Measurements from ENCODE around the gene ANKH. TPM values are rescaled to one million over a fixed set of nuclear protein-coding genes. Genes with fewer than 3 reads are reported as not detected.

The ANKH gene
- polyA plus RNA-seq, 2 of the 4 experiments (the other 2 are of a cell fraction), result 11.7 to 17.3 TPM

DNA sequence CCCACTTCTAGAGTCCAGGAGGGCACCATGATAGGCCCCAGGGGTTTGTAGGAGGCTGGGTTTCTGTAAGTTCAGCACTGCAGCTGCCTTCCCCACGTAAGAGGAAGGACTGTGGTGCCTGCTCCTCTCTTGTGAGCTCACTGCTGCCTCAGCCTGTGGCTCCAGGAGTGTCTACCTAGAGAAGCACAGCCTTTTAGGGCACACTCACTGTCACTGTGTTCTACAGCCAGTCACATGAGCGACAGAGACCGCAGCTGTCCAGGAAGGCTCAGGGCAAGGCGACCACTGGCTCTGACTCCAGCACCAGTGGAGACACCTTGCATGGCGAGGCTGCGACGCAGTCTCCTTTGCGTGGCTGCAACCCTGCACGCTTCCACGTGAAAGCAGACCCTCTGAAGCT is 134.3 kb downstream of the ANKH start:
- DNase-seq (ENCODE audit: low read depth in 1 of 2, low spot score in 1 of 2) (no peak), FAIRE-seq (no peak), ATAC-seq (no peak)
- Histone ChIP-seq H3K27ac (no peak overlapping the region), H3K4me2 (no peak overlapping the region), H3K4me1 (no peaks in the 10 kb centered on the region), H3K4me3 (no peak overlapping the region), H3K9me3 (no peaks in the 10 kb centered on the region)
- WGBS (ENCODE audit: missing lambda C conversion rate), result 91% methylated on average over 10 of the region's 10 CpGs
- TF ChIP-seq MAZ (IDR thresholded peaks at IDR 0.05; ENCODE audit: borderline replicate concordance, low read depth, low read length), result no peak
- no peak for TF ChIP-seq HOXA7 (CRISPR knock-in tag; IDR thresholded peaks at IDR 0.05)
- no peak for TF ChIP-seq CHD4 (IDR thresholded peaks at IDR 0.05; ENCODE audit: borderline replicate concordance)
- no peak for TF ChIP-seq ZNF302 (CRISPR knock-in tag; IDR thresholded peaks at IDR 0.05)
- no peak for TF ChIP-seq HOXB5 (CRISPR knock-in tag; IDR thresholded peaks at IDR 0.05)
- TF ChIP-seq, protein P1, sequence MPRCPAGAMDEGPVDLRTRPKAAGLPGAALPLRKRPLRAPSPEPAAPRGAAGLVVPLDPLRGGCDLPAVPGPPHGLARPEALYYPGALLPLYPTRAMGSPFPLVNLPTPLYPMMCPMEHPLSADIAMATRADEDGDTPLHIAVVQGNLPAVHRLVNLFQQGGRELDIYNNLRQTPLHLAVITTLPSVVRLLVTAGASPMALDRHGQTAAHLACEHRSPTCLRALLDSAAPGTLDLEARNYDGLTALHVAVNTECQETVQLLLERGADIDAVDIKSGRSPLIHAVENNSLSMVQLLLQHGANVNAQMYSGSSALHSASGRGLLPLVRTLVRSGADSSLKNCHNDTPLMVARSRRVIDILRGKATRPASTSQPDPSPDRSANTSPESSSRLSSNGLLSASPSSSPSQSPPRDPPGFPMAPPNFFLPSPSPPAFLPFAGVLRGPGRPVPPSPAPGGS (IDR thresholded peaks at IDR 0.05), result no peak
- no peak for TF ChIP-seq NPAS2 (CRISPR knock-in tag; IDR thresholded peaks at IDR 0.05; ENCODE audit: borderline replicate concordance)
- TF ChIP-seq SREBF2 (IDR thresholded peaks at IDR 0.05), result no peak
- no peak for TF ChIP-seq ZC3H11A (IDR thresholded peaks at IDR 0.05)
- no peak for TF ChIP-seq HDAC2 (IDR thresholded peaks at IDR 0.05)
- ChIA-PET POLR2A (no interaction called here), CTCF (interaction anchor here (0.6 to 2.8 kb wide), 3 partner anchors 9 to 187 kb away, joined by 3 to 10 read pairs (median 4); no protein-coding TSS in a partner anchor)

DNA sequence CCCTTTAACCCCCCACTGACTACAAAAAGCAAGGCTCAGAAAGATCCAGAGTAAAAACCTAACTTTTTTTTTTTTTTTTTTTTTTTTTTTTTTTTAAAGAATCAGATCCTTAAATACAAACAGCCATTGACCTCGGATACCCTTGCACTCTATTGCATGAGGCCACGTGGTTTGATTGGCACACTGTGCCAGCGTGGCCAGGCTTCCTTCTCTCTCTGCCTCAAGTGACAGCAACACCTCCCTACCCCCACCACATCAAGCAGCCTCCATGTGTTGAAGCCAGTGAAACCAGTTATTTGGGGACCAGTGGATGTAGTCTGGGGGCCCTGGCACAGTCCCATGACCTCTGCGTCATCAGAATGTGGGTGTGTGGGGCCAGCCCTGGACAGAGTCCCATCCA is 135.6 kb downstream of the ANKH start:
- no peak overlapping the region for H3K27ac ChIP-seq
- 85% methylated on average over 4 of the region's 4 CpGs for WGBS (ENCODE audit: missing lambda C conversion rate)
- no peaks in the 10 kb centered on the region for H3K4me1 ChIP-seq
- ChIA-PET CTCF (interaction anchor here (1.1 to 2.8 kb wide), 2 partner anchors 8 to 9 kb away, joined by 6 to 10 read pairs; no protein-coding TSS in a partner anchor), POLR2A (no interaction called here)
- H3K4me2 ChIP-seq, result no peak overlapping the region
- no peak for TF ChIP-seq CHD2 (IDR thresholded peaks at IDR 0.05; ENCODE audit: low read length, partially characterized antibody)
- TF ChIP-seq, protein P2, sequence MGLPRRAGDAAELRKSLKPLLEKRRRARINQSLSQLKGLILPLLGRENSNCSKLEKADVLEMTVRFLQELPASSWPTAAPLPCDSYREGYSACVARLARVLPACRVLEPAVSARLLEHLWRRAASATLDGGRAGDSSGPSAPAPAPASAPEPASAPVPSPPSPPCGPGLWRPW (IDR thresholded peaks at IDR 0.05), result no peak
- TF ChIP-seq, protein P3, sequence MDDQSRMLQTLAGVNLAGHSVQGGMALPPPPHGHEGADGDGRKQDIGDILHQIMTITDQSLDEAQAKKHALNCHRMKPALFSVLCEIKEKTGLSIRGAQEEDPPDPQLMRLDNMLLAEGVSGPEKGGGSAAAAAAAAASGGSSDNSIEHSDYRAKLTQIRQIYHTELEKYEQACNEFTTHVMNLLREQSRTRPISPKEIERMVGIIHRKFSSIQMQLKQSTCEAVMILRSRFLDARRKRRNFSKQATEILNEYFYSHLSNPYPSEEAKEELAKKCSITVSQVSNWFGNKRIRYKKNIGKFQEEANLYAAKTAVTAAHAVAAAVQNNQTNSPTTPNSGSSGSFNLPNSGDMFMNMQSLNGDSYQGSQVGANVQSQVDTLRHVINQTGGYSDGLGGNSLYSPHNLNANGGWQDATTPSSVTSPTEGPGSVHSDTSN (IDR thresholded peaks at IDR 0.05), result no peak
- TF ChIP-seq, protein P4, sequence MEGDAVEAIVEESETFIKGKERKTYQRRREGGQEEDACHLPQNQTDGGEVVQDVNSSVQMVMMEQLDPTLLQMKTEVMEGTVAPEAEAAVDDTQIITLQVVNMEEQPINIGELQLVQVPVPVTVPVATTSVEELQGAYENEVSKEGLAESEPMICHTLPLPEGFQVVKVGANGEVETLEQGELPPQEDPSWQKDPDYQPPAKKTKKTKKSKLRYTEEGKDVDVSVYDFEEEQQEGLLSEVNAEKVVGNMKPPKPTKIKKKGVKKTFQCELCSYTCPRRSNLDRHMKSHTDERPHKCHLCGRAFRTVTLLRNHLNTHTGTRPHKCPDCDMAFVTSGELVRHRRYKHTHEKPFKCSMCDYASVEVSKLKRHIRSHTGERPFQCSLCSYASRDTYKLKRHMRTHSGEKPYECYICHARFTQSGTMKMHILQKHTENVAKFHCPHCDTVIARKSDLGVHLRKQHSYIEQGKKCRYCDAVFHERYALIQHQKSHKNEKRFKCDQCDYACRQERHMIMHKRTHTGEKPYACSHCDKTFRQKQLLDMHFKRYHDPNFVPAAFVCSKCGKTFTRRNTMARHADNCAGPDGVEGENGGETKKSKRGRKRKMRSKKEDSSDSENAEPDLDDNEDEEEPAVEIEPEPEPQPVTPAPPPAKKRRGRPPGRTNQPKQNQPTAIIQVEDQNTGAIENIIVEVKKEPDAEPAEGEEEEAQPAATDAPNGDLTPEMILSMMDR (IDR thresholded peaks at IDR 0.05), result no peak
- no peak for TF ChIP-seq ZC3H11A (IDR thresholded peaks at IDR 0.05)
- TF ChIP-seq EHMT2 (IDR thresholded peaks at IDR 0.05; ENCODE audit: low read depth), result no peak
- no peak for TF ChIP-seq POLR2AphosphoS2 (conservative IDR thresholded peaks at IDR 0.05; ENCODE audit: low read length)
- TF ChIP-seq, protein P1 (IDR thresholded peaks at IDR 0.05), result no peak
- TF ChIP-seq BHLHE40 (IDR thresholded peaks at IDR 0.05; ENCODE audit: low read depth, low read length), result no peak
- TF ChIP-seq EHF (CRISPR knock-in tag; IDR thresholded peaks at IDR 0.05), result no peak
- TF ChIP-seq RARB (CRISPR knock-in tag; IDR thresholded peaks at IDR 0.05), result no peak
- TF ChIP-seq, protein P5, sequence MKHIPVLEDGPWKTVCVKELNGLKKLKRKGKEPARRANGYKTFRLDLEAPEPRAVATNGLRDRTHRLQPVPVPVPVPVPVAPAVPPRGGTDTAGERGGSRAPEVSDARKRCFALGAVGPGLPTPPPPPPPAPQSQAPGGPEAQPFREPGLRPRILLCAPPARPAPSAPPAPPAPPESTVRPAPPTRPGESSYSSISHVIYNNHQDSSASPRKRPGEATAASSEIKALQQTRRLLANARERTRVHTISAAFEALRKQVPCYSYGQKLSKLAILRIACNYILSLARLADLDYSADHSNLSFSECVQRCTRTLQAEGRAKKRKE (CRISPR knock-in tag; IDR thresholded peaks at IDR 0.05; ENCODE audit: low read depth), result no peak
- no peak for TF ChIP-seq FOSL2 (IDR thresholded peaks at IDR 0.05)
- no peak for TF ChIP-seq FOSL2 (CRISPR knock-in tag; IDR thresholded peaks at IDR 0.05)
- no peak for TF ChIP-seq TP53 (CRISPR knock-in tag; IDR thresholded peaks at IDR 0.05)
- no peak for TF ChIP-seq HDAC2 (IDR thresholded peaks at IDR 0.05)
- DNase-seq (ENCODE audit: low read depth in 1 of 2, low spot score in 1 of 2), result no peak
- no peak for ATAC-seq
- FAIRE-seq, result no peak
- no peak overlapping the region for H3K4me3 ChIP-seq
- no peaks in the 10 kb centered on the region for H3K9me3 ChIP-seq
